Activated CD4-positive, alpha-beta memory T cell treated with anti-CD3 and anti-CD28 coated beads, Interleukin-2, amount 10 ng/mL, durations not matched to agents 7 days and 5 days (primary cell): ENCODE results near the gene MYOT. TPM values are rescaled to one million over a fixed set of nuclear protein-coding genes. Genes with fewer than 3 reads are reported as not detected.

ENCODE experiments used
- CTCF ChIA-PET: fragments of 350-600 bp; sonication (Branson Sonifier 250); formaldehyde crosslinking; loops from one replicate; lab custom pipeline; 2021; ENCODE audit warnings: antibody characterized with exemption, inconsistent platforms; lab: Charles Lee
- POLR2A ChIA-PET: fragments of 350-600 bp; sonication (Branson Sonifier 250); formaldehyde crosslinking; loops from one replicate; lab custom pipeline; 2021; ENCODE audit warnings: antibody characterized with exemption; lab: Charles Lee
- DNase-seq: peaks from one replicate; pipeline ENCODE4 v3.0.0-alpha.2; 2020
- H3K27ac Mint-ChIP-seq: one replicate; pipeline ENCODE4 v1.8.0; 2021; ENCODE audit warnings: mild to moderate bottlenecking, mixed read lengths
- H3K27me3 Mint-ChIP-seq: one replicate; pipeline ENCODE4 v1.8.0; 2021; ENCODE audit warnings: mixed read lengths
- H3K36me3 Mint-ChIP-seq: one replicate; pipeline ENCODE4 v1.8.0; 2021; ENCODE audit warnings: low read depth, mixed read lengths
- H3K4me1 Mint-ChIP-seq: one replicate; pipeline ENCODE4 v1.8.0; 2021; ENCODE audit warnings: mixed read lengths
- H3K4me3 Mint-ChIP-seq: one replicate; pipeline ENCODE4 v1.8.0; 2021; ENCODE audit warnings: mild to moderate bottlenecking, mixed read lengths
- H3K9me3 Mint-ChIP-seq: one replicate; pipeline ENCODE4 v1.8.0; 2021; ENCODE audit warnings: mixed read lengths
- total RNA-seq, 2 experiments: library from RNA; stranded (reverse); gene quantifications; one replicate each; pipeline ENCODE4 v1.2.3, GENCODE V29; 2021

MYOT gene
- total RNA-seq, 2 experiments from 2014 or later = not detected

GRCh38 chr5:137935190-137935589, 67.5 kb downstream of the MYOT start:
- no peak for DNase-seq
- H3K36me3 Mint-ChIP-seq = peaks cover 22% of the 10 kb centered on the region
- H3K4me1 Mint-ChIP-seq = peaks cover 13% of the 10 kb centered on the region
- H3K9me3 Mint-ChIP-seq = no peaks in the 10 kb centered on the region
- no peak overlapping the region for H3K27ac Mint-ChIP-seq
- H3K4me3 Mint-ChIP-seq = no peak overlapping the region
- ChIA-PET POLR2A (interaction anchor here (0.9 kb wide), 1 partner anchor 10 kb away, joined by 3 read pairs; no protein-coding TSS in a partner anchor), CTCF (no interaction called here)
- H3K27me3 Mint-ChIP-seq = no peaks in the 10 kb centered on the region

GRCh38 chr5:137935694-137936093, 68.0 kb downstream of the MYOT start:
- H3K27ac Mint-ChIP-seq = no peak overlapping the region

More at GRCh38 chr5:137935694-137936093, 68.0 kb downstream of the MYOT start:
- Mint-ChIP-seq H3K4me1 (peaks cover 13% of the 10 kb centered on the region), H3K36me3 (peaks cover 27% of the 10 kb centered on the region), H3K27me3 (no peaks in the 10 kb centered on the region), H3K4me3 (no peak overlapping the region), H3K9me3 (no peaks in the 10 kb centered on the region)
- CTCF ChIA-PET = interaction anchor here (0.8 to 1.2 kb wide), 3 partner anchors 8 to 61 kb away, joined by 3 read pairs; no protein-coding TSS in a partner anchor
- POLR2A ChIA-PET = interaction anchor here (0.6 to 0.9 kb wide), 2 partner anchors 10 to 14 kb away, joined by 3 read pairs; no protein-coding TSS in a partner anchor
- DNase-seq = no peak

Other genes with a start within 250 kb of the MYOT start
- gene KLHL3, start 131.8 kb upstream of the MYOT start, total RNA-seq = 1 to 10 TPM; 2.8 to 3.6 TPM
- gene HNRNPA0, start 113.5 kb upstream of the MYOT start, total RNA-seq = 10 to 100 TPM; 24.0 to 24.6 TPM
- gene PKD2L2, start 21.6 kb downstream of the MYOT start, total RNA-seq = under 1 TPM in 1 of 2 experiments, not detected in 1; 0.30 TPM
- 10 to 100 TPM; 24.9 to 25.3 TPM for gene FAM13B, start 165.2 kb downstream of the MYOT start, total RNA-seq
- not detected for gene WNT8A, start 216.2 kb downstream of the MYOT start, total RNA-seq